HG03439 (cell line): ENCODE measurements around the gene CFAP92.

Experiments
- ATAC-seq: cut with Tn5 transposase; IDR thresholded peaks from one replicate; pipeline ENCODE4 v1.9.1; 2021; ENCODE audit warnings: mild to moderate bottlenecking, moderate library complexity; ENCODE audit not compliant: unreplicated experiment

The CFAP92 gene

DNA sequence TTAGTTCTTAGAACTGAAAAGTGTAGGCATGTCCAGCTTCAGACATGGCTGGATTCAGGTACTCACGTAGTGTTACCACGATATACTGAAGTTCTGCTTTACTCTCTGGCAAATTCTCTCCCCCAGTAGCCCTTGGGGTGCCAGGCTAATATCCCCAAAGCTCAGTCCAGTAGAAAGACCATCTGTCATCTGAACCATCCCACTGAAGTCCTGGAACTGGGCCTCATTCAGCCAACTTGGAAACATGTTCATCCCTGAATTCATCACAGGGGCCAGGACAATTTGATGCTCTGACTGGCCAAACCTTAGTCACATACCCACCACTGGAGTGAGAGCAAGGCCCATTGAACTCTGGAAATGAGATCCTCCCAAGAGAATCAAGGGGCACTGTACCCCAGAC, 15.4 kb upstream of the CFAP92 start:
- ATAC-seq, result no peak

- no peak for ATAC-seq
Measured at GRCh38 chr3:129007792-129008191, 13.9 kb upstream of the CFAP92 start.

DNA sequence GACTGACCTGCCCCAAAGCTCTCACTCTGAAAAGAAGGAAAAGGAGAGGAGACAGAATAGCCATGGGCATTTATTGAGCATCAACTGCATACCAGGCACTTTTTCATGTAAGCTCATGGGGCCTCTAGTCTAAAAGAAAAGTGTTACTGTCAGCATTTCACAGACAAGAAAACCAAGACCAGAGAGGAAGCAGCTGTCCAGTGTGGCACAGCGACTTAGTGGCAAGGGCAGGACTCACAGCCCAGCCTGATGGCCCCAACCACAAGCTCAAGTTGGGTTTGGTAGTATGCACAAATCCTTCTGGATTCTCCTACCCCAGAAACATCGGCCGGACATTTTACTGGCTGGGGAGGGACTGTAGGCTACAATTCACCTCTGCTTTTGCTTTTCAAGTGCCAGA, 13.0 kb upstream of the CFAP92 start:
- ATAC-seq, result no peak

DNA sequence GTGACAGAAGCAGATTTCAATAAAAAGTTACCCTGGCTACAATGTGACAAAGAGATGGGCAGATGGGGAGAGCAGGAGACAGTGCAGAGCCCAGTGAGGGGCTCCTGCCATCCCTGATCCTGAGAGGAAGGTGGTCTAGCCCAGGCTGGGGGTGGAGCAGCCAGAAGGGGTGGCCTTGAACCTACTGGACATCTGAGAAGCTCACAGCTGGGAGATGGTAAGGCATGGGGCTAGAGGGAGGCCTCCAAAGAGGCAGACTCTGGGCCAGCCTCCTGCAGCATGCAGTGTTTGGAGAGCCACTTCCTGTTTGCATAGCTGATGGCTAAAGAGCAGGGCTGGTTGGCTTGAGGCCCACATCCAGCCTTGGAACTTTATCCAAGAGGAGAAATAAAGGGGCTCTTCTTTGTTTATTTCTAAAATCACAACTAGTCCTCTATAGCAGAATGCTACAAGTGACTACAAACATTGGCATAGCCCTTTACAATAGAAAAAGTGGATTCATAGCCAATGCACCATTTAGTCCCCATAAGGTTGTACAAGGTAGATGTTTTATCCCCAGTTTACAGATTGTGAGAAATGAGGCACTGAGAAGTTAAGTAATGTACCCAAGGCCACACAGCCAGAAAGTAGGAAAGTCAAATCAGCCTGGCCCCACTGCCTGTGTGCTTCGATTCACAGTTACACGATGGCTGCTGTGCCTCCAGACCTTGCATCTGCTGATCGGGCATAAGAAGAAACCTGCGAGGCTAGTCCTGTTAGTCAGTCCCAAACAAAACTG, 11.8 kb upstream of the CFAP92 start:
- no peak for ATAC-seq

- ATAC-seq, result no peak
Measured at GRCh38 chr3:129004639-129005295, 10.9 kb upstream of the CFAP92 start.

DNA sequence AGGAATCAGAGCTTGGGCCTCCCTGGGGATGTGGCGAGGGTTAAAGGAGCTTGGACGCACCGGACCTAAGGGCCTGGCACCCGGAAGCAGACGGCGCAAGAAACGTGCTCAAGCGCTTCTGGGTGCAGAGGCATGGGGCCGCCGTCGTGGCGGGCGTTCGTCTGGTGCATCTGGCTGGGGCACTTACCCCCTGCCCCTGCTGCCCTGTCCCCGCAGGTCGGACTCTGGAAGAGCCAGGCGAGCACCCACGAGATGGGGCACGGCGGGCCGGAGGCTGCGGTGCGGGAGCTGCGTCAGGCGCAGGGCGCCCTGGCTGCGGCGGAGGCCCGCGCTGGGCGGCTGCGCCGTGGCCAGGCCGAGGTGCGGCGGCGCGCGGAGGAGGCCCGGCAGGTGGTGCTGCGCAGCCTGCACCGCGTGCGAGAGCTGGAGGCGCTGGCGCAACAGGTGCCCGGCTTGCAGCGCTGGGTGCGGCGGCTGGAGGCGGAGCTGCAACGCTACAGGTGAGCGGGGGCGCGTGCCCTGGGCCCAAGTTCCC, 9.8 kb upstream of the CFAP92 start:
- ATAC-seq, result no peak

GRCh38 chr3:129002573-129003569, 9.0 kb upstream of the CFAP92 start:
- ATAC-seq, result no peak

GRCh38 chr3:129001806-129002572, 8.1 kb upstream of the CFAP92 start:
- ATAC-seq, result no peak

GRCh38 chr3:129001101-129001805, 7.4 kb upstream of the CFAP92 start, which contains the start of gene EFCC1:
TSS of gene EFCC1 (plus strand) at chr3:129001304. CDS start at chr3:129001629, 325 bp downstream.
- ATAC-seq, result no peak

DNA sequence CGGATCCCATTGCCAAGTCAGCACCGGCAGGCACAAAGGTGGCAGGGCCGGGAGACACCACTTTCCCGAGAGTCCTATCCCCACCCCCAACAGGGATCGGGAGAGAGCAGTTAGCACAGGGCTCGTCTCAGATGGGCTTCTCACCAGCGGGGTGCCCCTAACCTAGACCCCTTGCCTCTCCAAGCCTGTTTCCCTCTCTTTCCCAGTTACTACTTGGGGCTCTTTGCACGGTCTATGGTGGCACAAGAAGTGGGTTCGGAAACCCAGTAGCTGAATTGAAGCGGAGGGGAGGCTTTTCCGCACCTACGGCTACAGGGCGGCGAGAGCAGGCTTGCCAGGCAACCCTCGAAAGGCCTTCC, 6.8 kb upstream of the CFAP92 start:
- ATAC-seq, result no peak

- ATAC-seq, result no peak
Measured at GRCh38 chr3:128999102-128999501, 5.2 kb upstream of the CFAP92 start.

DNA sequence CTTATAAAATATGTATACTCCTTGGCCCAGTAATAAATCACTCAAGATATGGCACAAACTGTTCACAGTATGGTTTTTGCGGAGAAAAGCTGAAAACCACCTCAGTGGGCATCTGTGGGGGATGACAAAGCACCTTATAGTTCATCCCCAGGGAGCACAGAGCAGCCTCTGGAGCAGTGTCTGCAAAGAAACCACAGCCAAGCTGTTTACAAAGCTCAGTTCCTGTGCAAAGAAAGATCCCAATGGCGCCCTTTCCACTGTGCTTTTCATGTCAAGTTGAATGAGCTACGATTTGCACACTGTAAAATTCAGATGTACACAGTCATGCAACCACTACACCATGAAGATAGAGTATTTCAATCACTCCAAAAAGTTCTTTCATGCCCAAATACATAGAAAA, 4.7 kb upstream of the CFAP92 start:
- no peak for ATAC-seq

- ATAC-seq, result no peak
Measured at GRCh38 chr3:128997486-128998133, 3.7 kb upstream of the CFAP92 start.

DNA sequence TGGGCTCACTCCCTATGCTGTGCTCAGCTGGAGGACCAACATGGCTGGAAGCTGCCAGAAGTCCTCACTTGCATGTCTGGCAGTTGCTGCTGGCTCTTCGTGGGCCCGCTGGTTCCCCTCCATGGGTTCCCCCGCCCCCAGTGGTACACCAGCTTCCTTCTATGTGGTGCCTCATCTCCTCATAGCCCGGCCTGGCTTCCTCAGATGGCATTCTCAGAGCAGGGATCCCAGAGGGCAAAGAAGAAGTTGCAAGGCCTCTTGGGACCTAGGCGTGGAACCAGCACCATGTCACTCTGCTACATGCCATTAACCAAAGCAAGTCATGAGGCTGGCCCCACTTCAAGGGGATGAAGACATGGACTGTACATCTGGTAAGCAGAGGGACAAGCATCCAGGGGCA, 2.9 kb upstream of the CFAP92 start:
- no peak for ATAC-seq

DNA sequence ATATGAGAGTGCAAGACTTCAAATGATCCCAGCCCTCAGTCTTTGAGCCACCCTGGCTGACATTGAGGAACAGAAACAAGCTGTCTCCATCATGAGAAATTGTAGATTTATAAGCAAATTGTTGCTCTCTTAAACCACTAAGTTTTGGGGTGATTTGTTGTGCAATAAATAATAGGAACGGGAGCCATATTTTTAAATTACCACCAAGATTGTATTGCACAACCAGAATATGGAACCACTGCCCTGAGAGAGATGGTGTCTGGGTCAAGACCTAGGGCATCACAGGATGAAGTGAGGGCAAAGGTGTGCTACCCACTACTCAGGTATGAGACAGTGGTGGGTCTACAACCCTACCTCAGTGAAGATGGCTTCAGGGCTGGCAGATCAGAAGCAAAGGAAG, 2.3 kb upstream of the CFAP92 start:
- ATAC-seq, result no peak

GRCh38 chr3:128995737-128996136, 1.9 kb upstream of the CFAP92 start:
- ATAC-seq, result no peak

DNA sequence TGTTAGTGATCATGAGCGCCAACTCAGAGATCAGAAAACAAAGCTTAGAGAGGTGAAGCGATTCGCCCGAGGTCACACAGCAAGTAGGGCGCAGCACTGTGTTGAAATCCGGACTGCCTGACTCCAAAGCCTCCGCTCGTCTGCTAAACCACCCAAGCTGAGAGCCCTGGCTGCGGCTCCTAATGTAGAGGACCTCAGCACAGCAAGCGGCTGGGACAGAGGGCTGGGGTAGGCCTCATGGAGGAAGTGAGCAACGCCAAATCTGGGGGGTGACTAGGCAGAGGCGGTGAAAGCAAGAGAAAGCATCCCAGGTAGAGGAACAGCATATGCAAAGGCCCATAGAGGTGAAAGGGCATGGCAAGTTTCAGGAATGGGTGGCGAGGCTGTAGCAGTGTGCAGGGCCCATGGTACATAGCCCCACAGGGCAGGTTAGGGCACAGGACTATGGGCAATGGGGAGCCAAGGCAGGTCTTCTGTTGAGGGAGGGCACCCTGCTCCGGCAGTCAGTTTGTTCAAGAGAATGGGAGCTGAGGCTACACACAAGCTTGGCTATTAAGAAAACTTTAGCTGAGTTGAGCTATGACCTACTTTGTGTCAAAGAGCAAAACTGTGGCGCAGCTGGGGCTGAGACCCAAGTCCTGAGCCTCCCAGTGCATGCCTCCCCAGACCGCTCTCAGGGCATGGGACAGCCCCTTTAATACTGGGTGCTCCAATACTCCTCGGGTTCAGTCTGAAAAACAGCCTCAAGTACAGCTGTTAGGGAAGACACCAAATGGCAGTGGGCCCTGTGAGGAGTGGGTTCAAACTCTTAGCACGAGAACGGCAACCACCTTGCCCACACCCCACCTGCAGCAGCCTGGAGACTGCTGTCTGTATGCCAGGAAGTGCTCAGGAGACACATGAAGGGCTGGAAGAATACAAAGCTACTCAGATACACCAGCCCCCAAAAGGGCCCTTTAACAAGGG, 988 bp upstream of the CFAP92 start:
- ATAC-seq, result no peak

- ATAC-seq, result no peak
Measured at GRCh38 chr3:128994173-128994512, 267 bp upstream of the CFAP92 start.
